GM18951 (cell line): Measurements from ENCODE around the gene ORM2.
"Not testable (repeated sequence)": the region's sequence is repeated elsewhere in the genome, so short reads cannot be mapped to it uniquely, and the experiment has no call there.

Experiments
- POLR2A ChIP-seq: IDR thresholded peaks from 4 replicates; pipeline ENCODE4 v1.6.1; 2011; ENCODE audit warnings: mild to moderate bottlenecking; ENCODE audit not compliant: insufficient read length, insufficient read depth; ENCODE audit errors: extremely low read depth
- in situ Hi-C: fragments of 300-500 bp; cut with MboI; formaldehyde crosslinking; loops from one replicate; pipeline ENCODE4 v1.12.0; 2022; ENCODE audit warnings: low sequenced_read_pairs, mixed read lengths, inconsistent platforms; ENCODE audit not compliant: unreplicated experiment

ORM2 gene

DNA sequence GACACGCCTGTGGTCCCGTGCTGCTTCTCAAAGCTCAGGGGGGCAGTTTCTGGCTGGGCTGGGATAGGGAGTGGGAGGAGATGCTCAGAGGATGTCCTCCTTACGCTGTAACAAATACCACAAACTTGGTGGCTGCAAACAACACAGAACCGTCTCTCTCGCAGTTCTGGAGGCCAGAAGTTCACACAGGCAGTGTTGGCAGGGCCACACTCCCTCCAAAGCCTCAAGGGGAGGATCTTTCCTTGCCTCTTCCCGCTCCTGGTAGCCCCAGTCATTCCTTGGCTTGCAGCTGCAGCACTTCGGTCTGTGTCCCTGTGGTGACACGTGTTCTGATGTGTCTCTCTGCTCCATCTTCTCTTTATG is 17.2 kb upstream of the ORM2 start:
- in situ Hi-C loops: no loop called here
- no peak for TF ChIP-seq POLR2A

DNA sequence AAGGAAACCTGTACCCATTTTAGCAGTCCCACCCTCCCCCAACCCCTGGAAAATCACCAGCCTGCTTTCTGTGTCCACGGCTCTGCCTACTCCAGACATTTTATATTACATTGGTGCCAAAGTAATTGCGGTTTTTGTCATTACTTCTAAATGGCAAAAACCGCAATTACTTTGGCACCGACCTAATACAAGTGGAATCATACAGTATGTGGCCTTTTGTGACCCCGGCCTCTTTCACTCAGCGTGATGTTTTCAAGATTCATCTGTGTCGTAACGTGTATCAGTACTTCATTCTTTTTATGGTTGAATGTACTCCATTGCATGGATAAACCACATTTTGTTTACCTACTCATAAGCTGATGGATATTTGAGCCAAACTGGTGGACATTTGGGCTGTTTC is 16.5 kb upstream of the ORM2 start:
- in situ Hi-C loops: no loop called here
- TF ChIP-seq POLR2A: no peak

DNA sequence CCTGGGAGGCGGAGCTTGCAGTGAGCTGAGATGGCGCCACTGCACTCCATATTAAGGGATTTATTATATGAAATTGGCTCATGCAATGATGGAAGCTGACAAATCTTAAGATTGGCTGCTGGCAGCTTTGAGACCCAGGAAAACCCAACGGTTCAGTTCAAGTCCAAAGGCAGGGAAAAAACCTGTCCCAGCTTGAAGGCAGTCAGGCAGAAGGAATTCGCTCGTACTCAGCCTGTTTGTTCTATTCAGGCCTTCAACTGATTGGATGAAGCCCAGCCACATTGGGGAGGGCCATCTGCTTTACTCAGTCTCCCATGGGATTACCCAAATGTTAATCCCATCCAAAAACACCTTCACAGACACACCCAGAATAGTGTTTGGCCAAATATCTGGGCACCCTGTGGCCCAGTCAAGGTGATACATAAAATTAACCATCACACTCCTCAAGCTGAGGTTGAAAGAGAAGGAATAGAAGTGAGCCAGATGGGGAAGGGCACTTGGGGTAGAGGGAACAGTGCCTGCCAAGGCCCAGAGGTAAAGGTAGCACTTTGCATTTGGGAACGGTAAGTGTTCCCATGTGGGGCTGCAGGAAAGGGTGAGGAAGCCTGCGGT is 15.3 kb upstream of the ORM2 start:
- in situ Hi-C loops: no loop called here
- no peak for TF ChIP-seq POLR2A

GRCh38 chr9:114314881-114315722 is 14.6 kb upstream of the ORM2 start:
- TF ChIP-seq POLR2A: no peak
- in situ Hi-C loops: no loop called here

DNA sequence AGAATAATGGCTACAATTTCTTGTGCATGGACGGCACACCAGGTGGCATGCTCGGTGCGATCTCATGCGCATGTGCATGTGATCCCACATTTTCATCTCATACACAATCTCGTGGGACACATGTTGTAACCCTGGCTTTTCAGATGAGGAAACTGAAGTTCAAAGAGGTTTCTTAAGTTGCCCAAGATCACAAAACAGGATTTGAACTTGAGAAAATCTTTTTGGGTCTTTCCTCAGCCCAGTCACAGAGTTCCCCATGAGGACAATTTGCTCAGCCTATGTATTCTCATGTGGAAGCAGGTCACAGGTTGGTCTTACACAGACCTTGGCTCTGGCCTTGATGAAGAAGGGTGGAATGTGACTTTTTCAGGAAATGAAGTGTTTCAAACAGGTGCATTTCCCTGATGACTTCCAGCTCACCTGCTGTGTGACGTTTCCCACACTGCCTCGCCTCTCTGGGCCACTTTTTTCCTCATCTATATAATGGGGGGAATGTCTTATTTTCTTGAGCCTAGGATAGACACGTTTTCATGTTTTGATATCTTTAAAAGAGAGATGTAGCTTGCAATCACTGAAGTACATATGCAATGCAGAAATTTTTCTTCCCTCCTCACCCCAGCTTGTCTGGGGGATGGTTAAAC is 13.8 kb upstream of the ORM2 start:
- in situ Hi-C loops: no loop called here
- TF ChIP-seq POLR2A: no peak

GRCh38 chr9:114316605-114317230 is 13.0 kb upstream of the ORM2 start:
- TF ChIP-seq POLR2A: no peak
- in situ Hi-C loops: no loop called here

DNA sequence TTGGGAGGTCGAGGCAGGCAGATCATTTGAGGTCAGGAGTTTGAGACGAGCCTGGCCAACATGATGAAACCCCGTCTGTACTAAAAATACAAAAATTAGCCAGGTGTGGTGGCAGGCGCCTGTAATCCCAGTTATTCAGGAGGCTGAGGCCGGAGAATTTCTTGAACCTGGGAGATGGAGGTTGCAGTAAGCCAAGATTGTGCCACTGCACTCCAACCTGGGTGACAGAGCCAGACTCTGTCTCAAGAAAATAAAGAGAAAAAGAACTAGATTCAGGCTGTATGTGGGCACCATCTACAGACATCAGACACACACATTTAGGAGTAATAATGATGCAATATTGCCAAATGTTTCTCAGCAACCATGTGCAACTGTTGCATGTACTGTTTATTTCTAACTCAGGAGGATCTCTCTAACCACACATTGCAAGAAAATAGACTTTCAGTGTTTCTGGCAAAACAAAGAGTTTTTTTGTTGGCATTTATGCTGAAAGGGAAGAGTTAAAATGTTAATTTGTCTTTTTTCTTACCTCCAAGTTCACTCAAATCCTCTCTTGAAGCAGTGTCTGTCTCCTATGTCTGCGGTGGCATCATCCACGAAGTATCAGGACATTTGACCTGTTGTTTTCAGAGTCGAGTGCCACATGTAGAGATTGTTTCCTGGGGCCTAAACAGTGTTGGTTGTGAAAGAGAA is 11.9 kb upstream of the ORM2 start:
- in situ Hi-C loops: no loop called here
- no peak for TF ChIP-seq POLR2A

- in situ Hi-C loops: no loop called here
Observed at GRCh38 chr9:114318416-114318815, 11.3 kb upstream of the ORM2 start.

GRCh38 chr9:114319147-114319546 is 10.5 kb upstream of the ORM2 start:
- in situ Hi-C loops: no loop called here
- no peak for TF ChIP-seq POLR2A

More at GRCh38 chr9:114318416-114318815, 11.3 kb upstream of the ORM2 start:
- TF ChIP-seq POLR2A: no peak

GRCh38 chr9:114320710-114321109 is 9.0 kb upstream of the ORM2 start:
- in situ Hi-C loops: not testable (repeated sequence)

GRCh38 chr9:114321759-114322158 is 7.9 kb upstream of the ORM2 start:
- in situ Hi-C loops: no loop called here
- no peak for TF ChIP-seq POLR2A

DNA sequence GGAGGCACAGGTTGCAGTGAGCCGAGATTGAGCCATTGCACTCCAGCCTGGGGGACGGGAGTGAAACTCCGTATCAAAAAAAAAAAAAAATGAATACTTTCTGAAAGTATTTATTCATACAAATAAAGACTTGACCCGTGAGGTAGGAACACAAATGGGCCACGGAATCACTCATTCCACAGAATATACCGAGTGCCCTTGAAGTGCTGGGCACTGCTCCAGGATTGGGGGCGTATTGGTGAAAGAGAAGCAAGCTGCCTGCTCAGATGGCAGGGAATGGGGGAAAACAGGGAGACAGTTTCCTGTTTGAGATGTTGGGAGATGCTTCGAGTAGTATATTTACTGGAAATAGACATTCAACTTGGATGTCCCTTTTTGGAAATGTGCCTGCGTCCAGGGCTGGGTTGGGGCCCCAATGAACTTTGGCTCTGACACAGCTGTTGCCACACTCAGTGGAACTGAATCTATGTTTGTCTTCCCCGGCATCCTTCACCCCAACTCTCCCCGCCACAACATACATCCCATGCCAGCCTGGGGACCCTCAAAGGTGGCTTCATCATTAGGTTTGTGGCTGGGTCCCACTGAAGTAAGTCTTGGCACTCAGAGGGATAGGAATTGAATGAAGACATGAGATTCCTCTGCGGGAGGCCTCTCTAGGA is 7.4 kb upstream of the ORM2 start:
- in situ Hi-C loops: not testable (repeated sequence)

GRCh38 chr9:114322831-114323531 is 6.7 kb upstream of the ORM2 start, which contains the start of gene ORM1:
Gene ORM1, plus strand, starts transcription at chr9:114323098. Its CDS starts 36 bp downstream, at chr9:114323134.
- in situ Hi-C loops: not testable (repeated sequence)

DNA sequence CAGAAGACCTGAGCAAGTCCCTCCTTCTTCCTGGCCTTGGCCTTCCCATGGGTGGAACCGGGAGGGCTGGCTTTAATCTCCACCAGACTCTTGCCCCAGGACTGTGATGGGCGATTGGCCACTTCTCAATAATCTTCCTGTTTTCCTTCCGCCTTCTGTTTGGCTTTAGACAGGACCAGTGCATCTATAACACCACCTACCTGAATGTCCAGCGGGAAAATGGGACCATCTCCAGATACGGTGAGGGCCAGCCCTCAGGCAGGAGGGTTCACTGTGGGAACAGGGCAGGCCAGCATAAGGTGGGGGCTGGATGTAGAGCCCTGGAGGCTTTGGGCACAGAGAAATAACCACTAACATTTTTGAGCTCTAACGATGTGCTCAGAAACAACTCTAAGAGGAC is 5.8 kb upstream of the ORM2 start:
- in situ Hi-C loops: not testable (repeated sequence)
